Heart right ventricle (tissue), 16 donors: ENCODE measurements around the gene MPHOSPH8. TPM values are rescaled to one million over a fixed set of nuclear protein-coding genes. Genes with fewer than 3 reads are reported as not detected.

Experiments
- ATAC-seq, 8 donors: fragments of 200-7000 bp; cut with Tn5 transposase; one replicate each; pipeline ENCODE4 v1.9.1; 2020; ENCODE audit warnings: mild to moderate bottlenecking in 8 of 8, moderate library complexity in 8 of 8, moderate number of reproducible peaks in 1 of 8
- DNase-seq, 2 donors: peaks; one replicate each; pipeline ENCODE4 v3.0.0-alpha.2; 2020
- H3K27ac ChIP-seq, 10 donors: fragments of 200-600 bp; sonication (generic) in 2 of 10; one replicate each; pipeline versions ENCODE4 v1.5.0 to v1.8.0; 2020 to 2022; ENCODE audit warnings: mild to moderate bottlenecking in 3 of 10
- H3K27me3 ChIP-seq, 7 donors: fragments of 200-600 bp; one replicate each; pipeline ENCODE4 v1.8.0; 2021 to 2022; ENCODE audit warnings: mild to moderate bottlenecking in 2 of 7
- H3K36me3 ChIP-seq, 9 donors: fragments of 200-600 bp; sonication (generic) in 1 of 9; one replicate each; pipeline versions ENCODE4 v1.5.0 to v1.8.0; 2020 to 2022; ENCODE audit warnings: mild to moderate bottlenecking in 2 of 9
- H3K4me1 ChIP-seq, 9 donors: fragments of 200-600 bp; sonication (generic) in 1 of 9; one replicate each; pipeline versions ENCODE4 v1.5.0 to v1.8.0; 2020 to 2022; ENCODE audit warnings: mild to moderate bottlenecking in 4 of 9
- H3K4me3 ChIP-seq, 10 donors: fragments of 200-600 bp; sonication (generic) in 2 of 10; one replicate each; pipeline versions ENCODE4 v1.5.0 to v1.8.0; 2020 to 2022; ENCODE audit warnings: mild to moderate bottlenecking in 7 of 10, moderate library complexity in 2 of 10
- H3K9me3 ChIP-seq, 11 donors: fragments of 200-600 bp in 10 of 11; sonication (generic) in 2 of 11; one replicate each; pipeline versions ENCODE4 v1.5.0 to v1.8.0; 2013 to 2022; ENCODE audit warnings: mild to moderate bottlenecking in 2 of 11, control low read depth in 1 of 11, moderate library complexity in 1 of 11
- CTCF ChIP-seq, 9 donors: fragments of 200-600 bp; sonication (generic) in 2 of 9; IDR thresholded peaks; one replicate each; pipeline versions ENCODE4 v1.5.0 to v1.8.0; 2021 to 2022; ENCODE audit warnings: antibody characterized with exemption in 9 of 9, mild to moderate bottlenecking in 5 of 9, moderate library complexity in 1 of 9
- whole genome bisulfite sequencing, 2 donors: extraction: QIAGEN DNeasy Blood & Tissue Kit; methylation state at CpG; one replicate each; pipeline ENCODE4 v1.1.7; 2013; ENCODE audit warnings: inconsistent platforms in 1 of 2; 5-methylcytosine and 5-hydroxymethylcytosine counted together
- intact Hi-C, 10 donors: fragments of 100-400 bp; cut with DNase I; formaldehyde crosslinking; loops; one replicate each; pipeline versions ENCODE4 v1.11.1 to v1.14.2; 2022
- long read RNA-seq, 3 donors: library from polyadenylated mRNA; unstranded; transcript quantifications; one replicate each; pipeline ENCODE4 v2.0.0, GENCODE V29; 2020 to 2021
- polyA plus RNA-seq, 2 donors: library from polyadenylated mRNA; stranded (reverse); fragments of 200-250 nt; gene quantifications; one replicate each; pipeline ENCODE4 v1.2.3, GENCODE V29; 2013
- total RNA-seq, 10 donors: library from RNA; stranded (reverse); fragmentation: NEBNext Ultra II Directional in 3 of 10; extraction: Animal tissue kit (Norgen Biotek cat#: 25700) in 3 of 10; gene quantifications; one replicate each; pipeline versions ENCODE4 v1.2.1 to v1.2.4, GENCODE V29; 2021 to 2023
- donor health status: Arrhythmogenic right ventricular cardiomyopathy.
- donor health status: ischemic (EF 13 %, LVEDD 7.1; RV severe dilation, severe dysfunction).
- donor health status: healthy with polysubstance abuse.
- donor health status: DM: no; HTN: yes; CAD: no.
- donor health status: DM: no; HTN: no; CAD: no.
- donor health status: ischemic (EF 25% LVEDD 6.9; RV normal size, moderate dysfunction).
- donor health status: ischemic (EF 25% LVEDD 5.7; RV mildly dilated, moderate dysfunction).
- donor health status: healthy.
- donor health status: DM: yes; HTN: yes; CAD: no.
- donor health status: Ischemic cardiomyopathy.
- donor health status: ischemic (EF 35%, LVEDD 5.7; RV mildly dilated, moderate dysfunction).
- donor health status: nonischemic (EF 11% LVEDD 7.7; RV severe dilation, severe dysfunction).
- donor health status: DM: yes; HTN: yes; CAD: no.
- donor health status: PGD.
- donor health status: ischemic (EF 29% LVEDD 5.4; RV normal size, mild dysfunction).
- donor health status: nonischemic (EF 23%, LVEDD 6.1; RV moderate dilation, normal function).

Gene MPHOSPH8
- total RNA-seq, result 10 to 100 TPM; 20.4 to 35.4 (median 31.0) TPM
- 10 to 100 TPM; 13.3 to 50.5 TPM for polyA plus RNA-seq
- long read RNA-seq, donor 1, full-length matches to known transcripts, result 5 of 41 reads
- long read RNA-seq, donor 1, partial matches to known transcripts, result 26 of 41 reads
- long read RNA-seq, donor 1, other reads (novel, unspliced or antisense), result 10 of 41 reads
- long read RNA-seq, donor 2, full-length matches to known transcripts, result 3 of 40 reads
- long read RNA-seq, donor 2, partial matches to known transcripts, result 30 of 40 reads
- long read RNA-seq, donor 2, other reads (novel, unspliced or antisense), result 7 of 40 reads
- long read RNA-seq, donor 3, partial matches to known transcripts, result 8 of 10 reads
- long read RNA-seq, donor 3, other reads (novel, unspliced or antisense), result 2 of 10 reads

- Histone ChIP-seq H3K27ac (peak within 1 kb of the TSS; percentile 85 to 97 (median 93)), H3K27me3 (no peaks in the 10 kb centered on the region), H3K9me3 (no peaks in the 10 kb centered on the region), H3K36me3 (peaks cover 0 to 17% (median 0%) of the 10 kb centered on the region in 9 donors), H3K4me1 (peaks cover 2 to 45% (median 30%) of the 10 kb centered on the region in 9 donors), H3K4me3 (peak within 1 kb of the TSS; percentile 55 to 97 (median 84))
- DNase-seq (peak; percentile 93 to 97), ATAC-seq (peak; percentile 98 to 100 (median 99))
- 0 to 1% methylated on average over 58 of the region's 58 CpGs for whole genome bisulfite sequencing, 2 donors
- intact Hi-C loops, result loop anchor here in 6 of 10 donors (5.0 to 10.0 kb wide), 4 partner anchors 149 to 231 kb away; partner anchors contain the start of genes ZMYM5 (in 6 of the 6) and PSPC1 (in 4 of the 6)
- no peak for TF ChIP-seq CTCF (IDR thresholded peaks at IDR 0.05)
Measured at GRCh38 chr13:19633479-19634255, at the start of gene MPHOSPH8. Gene MPHOSPH8 (plus strand): TSS chr13:19633659. CDS start chr13:19633749, 90 bp downstream.

GRCh38 chr13:19586904-19587634, 46.4 kb upstream of the MPHOSPH8 start:
- Histone ChIP-seq H3K27me3 (peaks cover 0 to 11% (median 0%) of the 10 kb centered on the region in 7 donors), H3K27ac (no peak overlapping the region), H3K36me3 (no peaks in the 10 kb centered on the region), H3K4me1 (peaks cover 0 to 13% (median 0%) of the 10 kb centered on the region in 9 donors), H3K9me3 (peaks cover 0 to 8% (median 0%) of the 10 kb centered on the region in 11 donors), H3K4me3 (peak overlapping the region in 2 of 10 donors; percentile 6 to 19)
- TF ChIP-seq CTCF (IDR thresholded peaks at IDR 0.05), result no peak
- WGBS, 2 donors, result 31 to 35% methylated on average over 17 of the region's 17 CpGs
- intact Hi-C loops, result loop anchor here in 1 of 10 donors (5.0 kb wide), 1 partner anchor 300 kb away; no protein-coding TSS in a partner anchor
- DNase-seq, result peak in 1 of 2 donors; percentile 27
- ATAC-seq, result peak in 5 of 8 donors; percentile 19 to 62 (median 52)

- peaks cover 0 to 13% (median 0%) of the 10 kb centered on the region in 9 donors for H3K4me1 ChIP-seq
- WGBS, 2 donors, result 60 to 68% methylated on average over 9 of the region's 9 CpGs
- DNase-seq (peak in 1 of 2 donors; percentile 12), ATAC-seq (peak in 6 of 8 donors; percentile 34 to 79 (median 72))
- no peak overlapping the region for H3K27ac ChIP-seq
- intact Hi-C loops, result loop anchor here in 1 of 10 donors (5.0 kb wide), 1 partner anchor 300 kb away; no protein-coding TSS in a partner anchor
- peaks cover 0 to 11% (median 0%) of the 10 kb centered on the region in 7 donors for H3K27me3 ChIP-seq
- TF ChIP-seq CTCF (IDR thresholded peaks at IDR 0.05), result peak in 8 of 9 donors; percentile 11 to 64 (median 56)
- H3K36me3 ChIP-seq, result no peaks in the 10 kb centered on the region
- H3K9me3 ChIP-seq, result peaks cover 0 to 8% (median 0%) of the 10 kb centered on the region in 11 donors
- no peak overlapping the region for H3K4me3 ChIP-seq
Measured at GRCh38 chr13:19587635-19588300, 45.7 kb upstream of the MPHOSPH8 start.
